IPS-20b (cell line): ENCODE data around the gene NUP62.

Source experiments
- H3K27ac ChIP-seq: one replicate; pipeline ENCODE4 v1.5.1; 2013; ENCODE audit warnings: low read length
- H3K27me3 ChIP-seq: 2 replicates; pipeline ENCODE4 v1.6.1; 2013; ENCODE audit warnings: mild to moderate bottlenecking, low read length, inconsistent platforms; ENCODE audit not compliant: insufficient read depth
- H3K36me3 ChIP-seq: 2 replicates; pipeline ENCODE4 v1.6.1; 2013; ENCODE audit warnings: low read depth, mild to moderate bottlenecking, inconsistent platforms, low read length, moderate library complexity; ENCODE audit not compliant: insufficient read depth
- H3K4me1 ChIP-seq: 2 replicates; pipeline ENCODE4 v1.6.1; 2013; ENCODE audit warnings: mild to moderate bottlenecking, control low read depth, inconsistent platforms, low read length, moderate library complexity; ENCODE audit not compliant: insufficient read depth
- H3K4me3 ChIP-seq: 2 replicates; pipeline ENCODE4 v1.5.1; 2013; ENCODE audit warnings: mild to moderate bottlenecking, low read length, inconsistent platforms
- H3K9ac ChIP-seq: 2 replicates; pipeline ENCODE4 v1.6.1; 2013; ENCODE audit warnings: low read depth, mild to moderate bottlenecking, inconsistent platforms, low read length, moderate library complexity
- H3K9me3 ChIP-seq: 2 replicates; pipeline ENCODE4 v1.6.1; 2013; ENCODE audit warnings: mild to moderate bottlenecking, low read depth, low read length, inconsistent platforms; ENCODE audit not compliant: insufficient read depth

NUP62 gene

DNA sequence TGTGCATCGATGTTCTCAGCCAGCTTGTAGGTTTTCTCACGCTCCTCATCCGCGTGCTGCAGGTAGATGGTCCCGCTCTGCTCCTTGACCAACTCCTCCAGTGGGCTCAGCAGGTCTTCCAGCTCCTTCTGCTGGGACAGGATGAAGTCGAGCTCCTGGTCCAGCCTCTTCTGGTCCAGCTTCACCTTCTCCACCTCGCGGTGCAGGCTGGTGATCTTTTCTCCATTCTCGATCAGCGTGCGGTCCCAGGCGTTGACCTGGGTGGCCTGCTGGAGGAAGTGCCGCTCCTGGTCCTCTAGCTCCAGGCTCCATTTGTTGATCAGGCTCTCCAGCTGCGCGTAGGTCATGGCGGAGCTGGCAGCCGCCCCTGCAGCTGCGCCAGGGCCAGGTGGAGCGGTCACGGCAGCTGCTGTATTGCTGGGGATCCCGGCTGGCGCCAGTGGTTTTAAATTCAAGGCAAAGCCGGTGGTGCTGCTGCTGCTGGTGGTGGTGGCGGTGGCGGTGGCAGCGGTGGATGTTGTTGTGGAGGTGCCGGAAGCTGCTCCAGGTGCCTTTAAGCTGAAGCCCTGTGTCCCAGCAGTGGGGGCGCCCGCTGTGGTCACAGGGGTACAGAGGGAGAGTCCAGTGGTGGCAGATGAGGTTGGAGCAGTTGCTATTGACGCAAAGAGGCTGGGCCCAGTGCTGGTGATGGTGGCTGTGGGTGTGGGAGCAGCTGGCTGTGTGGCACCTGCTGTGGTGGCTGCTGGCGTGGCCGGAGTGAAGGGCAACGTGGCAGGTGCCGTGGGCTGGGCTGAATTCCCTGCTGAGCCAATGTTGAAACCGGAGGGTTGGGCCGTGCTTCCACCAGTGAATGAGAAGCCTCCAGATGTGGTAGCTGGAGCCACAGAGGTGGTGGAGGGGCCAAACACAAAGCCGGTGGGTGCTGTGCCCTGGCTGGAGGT lies 20.6 kb downstream of the NUP62 start:
- Histone ChIP-seq H3K4me3 (no peak overlapping the region), H3K9me3 (no peaks in the 10 kb centered on the region), H3K9ac (no peak overlapping the region), H3K4me1 (peaks cover 7% of the 10 kb centered on the region; the same call in 1 of the 2 replicates), H3K27ac (no peak overlapping the region), H3K36me3 (peaks cover 66% of the 10 kb centered on the region), H3K27me3 (no peaks in the 10 kb centered on the region)

DNA sequence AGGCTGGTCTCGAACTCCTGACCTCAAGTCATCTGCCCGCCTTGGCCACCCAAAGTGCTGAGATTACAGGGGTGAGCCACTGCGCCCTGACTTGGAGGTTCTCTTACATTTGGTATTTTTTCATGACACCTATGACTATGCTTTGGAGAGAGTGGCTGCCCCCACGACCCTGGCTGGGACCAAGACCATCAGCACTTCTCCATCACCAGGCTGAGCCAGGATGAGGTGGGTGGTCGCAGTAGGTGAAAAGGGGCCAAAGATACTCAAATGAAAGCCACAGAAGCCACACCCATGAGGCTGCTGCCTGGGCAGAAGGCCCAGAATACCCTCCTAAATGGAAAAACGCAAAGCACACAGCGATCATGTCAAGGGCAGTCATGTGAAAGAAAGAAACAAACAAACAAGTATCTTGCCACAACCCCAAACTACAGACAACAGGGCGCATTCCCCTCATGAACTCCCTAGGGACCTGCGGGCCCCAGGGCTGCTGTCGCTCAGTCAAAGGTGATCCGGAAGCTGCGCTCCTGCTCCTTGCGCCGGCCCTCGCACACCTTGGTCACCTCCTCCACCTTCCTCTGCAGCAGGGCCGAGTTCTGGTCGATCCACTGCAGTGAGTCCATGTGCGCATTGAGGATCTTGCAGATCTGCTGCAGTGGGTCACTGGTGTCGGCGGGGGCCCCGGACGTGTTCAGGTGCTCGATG lies 21.4 kb downstream of the NUP62 start:
- Histone ChIP-seq H3K4me1 (peaks cover 7% of the 10 kb centered on the region; the same call in 1 of the 2 replicates), H3K9me3 (no peaks in the 10 kb centered on the region), H3K27ac (no peak overlapping the region), H3K4me3 (no peak overlapping the region), H3K9ac (no peak overlapping the region), H3K36me3 (peaks cover 57% of the 10 kb centered on the region), H3K27me3 (no peaks in the 10 kb centered on the region)

DNA sequence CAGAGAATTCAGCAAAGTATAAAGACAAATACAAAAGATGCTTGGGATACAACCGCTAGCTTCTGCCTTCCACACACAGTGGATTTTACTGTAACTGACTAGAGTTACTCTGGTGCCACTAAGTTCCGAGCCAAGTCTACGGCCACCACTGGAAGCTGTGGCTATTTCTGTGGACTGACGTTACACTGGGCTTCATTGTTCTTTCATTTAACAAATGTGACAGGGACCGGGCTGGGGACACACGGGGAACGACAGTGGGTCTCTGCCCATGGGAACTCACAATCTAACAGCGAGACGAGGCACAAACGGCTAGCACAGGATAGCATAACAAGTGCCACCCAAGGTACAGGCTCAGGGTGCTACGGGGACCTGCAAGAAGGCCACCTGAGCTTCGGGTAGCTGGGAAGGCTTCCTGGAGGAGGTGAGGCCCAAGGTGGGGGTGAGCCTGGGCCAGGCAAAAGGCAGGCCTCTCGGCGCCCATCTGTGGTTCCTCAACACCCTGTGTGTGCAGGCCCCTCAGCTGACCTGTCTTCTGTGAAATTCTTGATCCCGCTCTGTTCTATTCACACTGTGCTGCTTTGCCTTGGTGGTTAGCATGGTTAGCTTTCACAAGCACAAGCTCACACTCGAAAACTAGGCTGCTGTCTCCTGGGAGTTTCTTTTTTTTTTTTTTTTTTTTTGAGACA lies 22.3 kb downstream of the NUP62 start:
- peaks cover 50% of the 10 kb centered on the region for H3K36me3 ChIP-seq

DNA sequence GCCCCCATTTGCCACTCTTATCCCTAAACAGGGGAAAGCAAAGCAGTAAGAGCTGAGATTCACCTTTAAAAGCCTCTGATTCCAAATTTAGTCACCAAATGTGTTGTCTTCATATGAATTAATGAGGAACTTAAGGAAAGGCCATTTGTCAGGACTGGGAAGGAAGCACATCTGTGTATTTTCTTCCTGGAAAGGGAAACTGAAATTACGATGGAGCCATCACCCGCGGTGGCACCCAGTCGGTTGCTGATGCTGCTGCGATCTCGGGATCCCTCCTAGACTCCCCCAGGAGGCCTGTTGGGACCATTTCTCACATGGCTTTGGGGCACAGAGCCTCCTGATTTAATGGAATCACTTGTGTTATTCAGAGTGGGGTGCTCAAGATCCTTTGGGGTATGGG lies 25.2 kb downstream of the NUP62 start:
- Histone ChIP-seq H3K4me1 (peaks cover 7% of the 10 kb centered on the region; the same call in 1 of the 2 replicates), H3K27me3 (no peaks in the 10 kb centered on the region), H3K27ac (no peak overlapping the region), H3K9ac (no peak overlapping the region), H3K36me3 (peaks cover 23% of the 10 kb centered on the region), H3K9me3 (no peaks in the 10 kb centered on the region), H3K4me3 (no peak overlapping the region)

More for the DNA sequence above, 22.3 kb downstream of the NUP62 start:
- Histone ChIP-seq H3K27ac (no peak overlapping the region), H3K9me3 (no peaks in the 10 kb centered on the region), H3K4me3 (no peak overlapping the region), H3K4me1 (peaks cover 7% of the 10 kb centered on the region; the same call in 1 of the 2 replicates), H3K27me3 (no peaks in the 10 kb centered on the region), H3K9ac (no peak overlapping the region)

DNA sequence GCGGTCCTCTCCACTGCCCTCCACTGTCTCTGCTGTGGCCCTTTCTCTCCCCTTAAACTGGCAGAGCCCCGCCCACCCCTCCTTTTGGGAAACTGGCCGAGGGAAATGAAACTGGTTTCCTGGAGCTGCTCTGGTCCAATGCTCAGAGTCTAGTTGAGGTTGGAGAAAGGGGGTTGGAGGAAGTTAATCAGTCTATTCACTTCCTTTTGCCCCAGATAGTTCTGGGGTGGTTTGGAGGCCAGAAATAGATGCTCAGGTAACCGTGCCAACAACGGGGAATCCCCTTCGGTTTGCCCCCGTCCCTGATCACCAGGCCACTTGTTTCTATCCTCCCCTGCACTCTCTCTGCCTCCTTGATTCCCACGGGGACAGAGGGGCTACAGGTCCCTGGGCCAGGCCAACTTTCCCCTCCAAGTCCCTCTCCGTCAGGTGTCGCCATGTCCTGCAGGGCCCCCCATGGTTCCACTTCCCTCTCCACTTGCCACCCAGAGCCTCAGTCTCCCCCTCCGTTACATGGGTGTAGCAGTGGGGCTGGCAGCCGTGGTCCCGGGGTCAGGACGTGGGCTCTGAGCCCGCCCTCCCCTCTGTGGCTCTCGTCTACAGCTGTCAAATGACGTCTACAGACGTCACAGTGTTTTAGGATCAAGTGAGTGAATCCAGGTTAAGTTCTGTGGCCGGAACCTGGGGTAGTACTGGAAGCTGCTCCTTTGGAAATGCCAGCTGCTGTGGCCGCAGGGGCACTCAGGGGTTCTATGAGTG lies 32.3 kb downstream of the NUP62 start, which contains the start of gene IL4I1:
IL4I1 (minus strand) TSS at position 25 of the 759 bp plus-strand sequence. CDS start 727 bp downstream, outside the sequence.
- H3K36me3 ChIP-seq = no peaks in the 10 kb centered on the region
- H3K9ac ChIP-seq = no peak within 1 kb of the TSS

DNA sequence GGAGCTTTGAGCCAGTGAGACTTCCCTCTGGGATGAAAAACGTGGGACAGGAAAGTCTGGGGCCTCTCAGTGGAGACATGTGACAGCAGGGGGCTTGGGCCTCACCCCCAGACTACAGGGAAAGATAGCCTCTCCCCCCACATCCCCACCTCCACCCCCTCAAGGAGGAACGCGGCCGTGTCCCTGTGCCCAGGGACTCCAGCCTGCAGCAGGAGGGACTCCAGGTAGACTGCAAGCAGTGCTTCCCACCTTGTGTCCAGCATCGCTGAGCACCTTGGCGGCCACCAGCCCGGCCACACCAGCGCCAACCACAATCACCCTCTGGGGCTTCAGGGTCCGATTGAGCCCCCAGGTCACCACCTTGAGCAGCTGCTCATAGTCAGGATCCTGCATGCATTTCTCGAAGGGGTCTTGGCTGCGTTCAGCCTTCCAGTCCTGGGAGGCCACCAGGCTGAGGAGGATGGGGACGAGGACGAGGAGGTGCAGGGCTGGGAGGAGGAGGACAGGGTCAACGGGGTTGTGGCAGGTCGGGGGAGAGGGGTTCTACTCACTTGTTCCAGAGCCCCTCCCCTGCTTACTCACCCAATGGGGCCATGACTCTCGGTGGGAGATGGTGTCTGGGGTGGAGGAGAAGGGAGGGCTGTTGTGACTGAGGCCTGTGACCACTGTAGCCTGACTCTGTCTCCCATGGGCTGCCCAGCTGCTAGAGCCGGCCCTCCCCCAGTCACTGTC lies 33.6 kb downstream of the NUP62 start:
- Histone ChIP-seq H3K9ac (no peak overlapping the region), H3K9me3 (no peaks in the 10 kb centered on the region), H3K36me3 (no peaks in the 10 kb centered on the region), H3K4me1 (no peaks in the 10 kb centered on the region), H3K27ac (no peak overlapping the region), H3K27me3 (peaks cover 17% of the 10 kb centered on the region), H3K4me3 (no peak overlapping the region)

More for the DNA sequence above, 32.3 kb downstream of the NUP62 start, which contains the start of gene IL4I1:
- Histone ChIP-seq H3K27ac (no peak within 1 kb of the TSS), H3K27me3 (peaks cover 7% of the 10 kb centered on the region), H3K9me3 (no peaks in the 10 kb centered on the region), H3K4me3 (no peak within 1 kb of the TSS), H3K4me1 (no peaks in the 10 kb centered on the region)

DNA sequence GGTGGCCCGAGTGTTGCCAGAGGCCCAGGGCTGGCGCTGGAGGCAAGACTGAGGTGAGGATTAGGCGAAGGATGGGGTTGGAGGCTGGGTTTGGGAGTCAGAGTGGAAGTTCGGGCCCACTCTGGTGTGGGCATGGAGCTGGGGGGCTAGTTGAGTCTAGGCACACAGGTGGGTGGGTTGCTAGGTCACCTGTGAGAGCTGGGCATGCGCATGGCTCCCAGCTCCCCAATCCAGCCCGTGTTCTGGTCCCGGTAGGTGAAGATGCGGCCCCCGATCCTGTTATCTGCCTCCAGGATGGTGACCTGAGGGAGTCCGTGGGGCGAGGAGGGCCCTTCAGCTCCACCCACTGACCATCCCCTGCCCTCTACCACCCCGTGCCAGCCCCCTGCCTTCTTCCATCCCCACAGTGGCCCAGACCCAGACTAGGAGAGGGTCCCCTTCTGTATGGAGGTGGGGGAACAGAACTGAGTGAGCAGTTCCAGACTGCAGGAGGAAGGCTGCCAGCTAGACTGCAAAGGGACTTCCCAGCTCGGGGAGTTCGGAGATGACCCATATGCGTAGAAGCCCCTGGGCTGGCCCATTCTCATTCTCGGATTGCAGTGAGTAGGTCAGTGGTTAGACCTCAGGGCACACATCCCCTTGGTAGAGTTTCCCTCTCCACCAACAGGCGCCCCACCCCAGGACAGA lies 34.3 kb downstream of the NUP62 start:
- Histone ChIP-seq H3K27ac (no peak overlapping the region), H3K9ac (no peak overlapping the region), H3K4me1 (no peaks in the 10 kb centered on the region), H3K36me3 (no peaks in the 10 kb centered on the region), H3K9me3 (no peaks in the 10 kb centered on the region), H3K4me3 (no peak overlapping the region), H3K27me3 (peaks cover 17% of the 10 kb centered on the region)

DNA sequence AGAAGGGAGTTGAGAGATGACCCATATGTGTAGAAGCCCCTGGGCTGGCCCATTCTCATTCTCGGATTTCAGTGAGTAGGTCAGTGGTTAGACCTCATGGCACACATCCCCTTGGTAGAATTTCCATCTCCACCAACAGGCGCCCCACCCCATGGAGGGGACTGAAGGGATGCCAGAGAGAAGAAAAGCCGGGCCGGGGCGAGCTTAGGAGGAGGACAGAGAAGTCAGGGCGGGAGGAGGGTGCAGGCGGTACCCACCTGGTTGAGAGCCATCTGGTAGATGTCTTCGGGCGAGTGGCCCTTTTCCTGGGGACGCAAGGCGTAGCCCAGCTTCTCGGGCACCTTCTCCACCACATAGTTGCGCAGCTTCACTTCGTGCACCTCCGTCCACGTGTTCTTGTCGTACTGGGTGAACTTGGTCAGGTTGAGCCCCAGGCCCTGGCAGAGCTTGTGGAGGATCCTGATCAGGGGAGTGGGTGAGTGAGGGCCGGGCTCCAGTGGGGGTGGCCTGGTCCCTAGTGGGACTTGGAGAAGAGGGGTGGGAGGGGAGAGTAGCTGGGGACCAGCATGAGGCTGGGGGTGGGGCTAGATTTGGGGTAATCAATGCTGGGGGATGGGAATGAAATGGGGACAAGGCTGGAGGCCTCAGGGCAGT lies 35.2 kb downstream of the NUP62 start:
- H3K4me3 ChIP-seq = no peak overlapping the region
- no peaks in the 10 kb centered on the region for H3K4me1 ChIP-seq
- peaks cover 24% of the 10 kb centered on the region for H3K27me3 ChIP-seq
- H3K9ac ChIP-seq = no peak overlapping the region
- H3K9me3 ChIP-seq = no peaks in the 10 kb centered on the region; the same call in 1 of the 2 replicates
- H3K36me3 ChIP-seq = no peaks in the 10 kb centered on the region
- H3K27ac ChIP-seq = no peak overlapping the region

DNA sequence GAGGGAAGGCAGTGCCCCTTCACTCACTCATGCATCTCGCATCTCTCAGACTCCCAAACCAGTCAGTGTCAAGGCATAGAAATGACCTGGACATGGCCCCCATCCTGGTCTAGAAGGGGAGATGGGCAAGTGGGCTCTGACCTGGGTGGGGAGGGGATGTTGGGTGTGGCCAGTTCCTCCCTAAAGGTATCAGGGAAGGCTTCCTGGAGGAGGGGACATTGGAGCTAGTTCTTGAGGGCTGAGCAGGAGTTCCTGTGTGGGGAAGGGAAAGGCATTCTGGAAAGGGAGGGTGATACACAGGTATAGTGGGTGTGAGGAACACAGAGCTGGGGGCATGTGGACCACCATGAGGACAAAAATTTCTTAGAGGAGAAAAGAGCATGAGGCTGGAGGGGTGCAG lies 36.6 kb downstream of the NUP62 start:
- Histone ChIP-seq H3K9ac (no peak overlapping the region), H3K4me1 (no peaks in the 10 kb centered on the region)

DNA sequence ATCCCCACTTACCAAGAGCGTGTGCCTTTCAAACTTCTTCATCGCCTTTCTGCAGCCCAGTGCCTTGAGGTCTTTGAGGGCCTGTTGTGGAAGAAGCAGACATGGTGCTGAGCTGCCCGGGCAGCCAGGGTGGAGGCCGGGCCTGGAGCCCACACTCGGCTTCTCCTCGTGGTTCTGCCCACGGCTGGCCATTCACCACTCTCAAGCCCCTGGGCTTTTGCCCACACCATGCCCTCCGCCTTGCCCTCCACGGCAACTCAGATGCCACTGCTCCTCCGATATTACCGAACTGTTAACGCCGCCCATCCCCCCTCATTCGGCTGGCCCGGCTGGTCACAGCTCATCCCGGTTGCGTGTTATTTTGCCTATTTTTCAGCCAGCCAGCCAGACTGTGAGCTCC lies 37.9 kb downstream of the NUP62 start:
- H3K9me3 ChIP-seq = no peaks in the 10 kb centered on the region; the same call in 1 of the 2 replicates
- H3K36me3 ChIP-seq = 0 out of 2 replicates have a peak, but pooled peaks cover 4% of the 10 kb centered on the region
- no peaks in the 10 kb centered on the region for H3K4me1 ChIP-seq
- peaks cover 30% of the 10 kb centered on the region for H3K27me3 ChIP-seq
- no peak overlapping the region for H3K27ac ChIP-seq
- H3K4me3 ChIP-seq = no peak overlapping the region
- H3K9ac ChIP-seq = 0 out of 2 replicates have a peak overlapping the region, but pooled peaks have one; percentile 11

More for the DNA sequence above, 36.6 kb downstream of the NUP62 start:
- Histone ChIP-seq H3K36me3 (no peaks in the 10 kb centered on the region), H3K27me3 (peaks cover 30% of the 10 kb centered on the region), H3K9me3 (no peaks in the 10 kb centered on the region; the same call in 1 of the 2 replicates), H3K4me3 (no peak overlapping the region), H3K27ac (no peak overlapping the region)
